Measurements from ENCODE around the gene DNAH1. TPM values are rescaled to one million over a fixed set of nuclear protein-coding genes. Genes with fewer than 3 reads are reported as not detected.

DNAH1 gene
- total RNA-seq, 4 donors from 2014 or later, result 12.0 to 26.1 (median 15.5) TPM

- no peaks in the 10 kb centered on the region for H3K27me3 ChIP-seq
- H3K4me3 ChIP-seq, result peak overlapping the region in 2 of 4 donors; percentile 76 to 79
- DNase-seq (ENCODE audit: low spot score in 2 of 2), result no peak
- H3K9me3 ChIP-seq, result no peaks in the 10 kb centered on the region
- TF ChIP-seq POLR2A (IDR thresholded peaks at IDR 0.05) (no peak), CTCF (IDR thresholded peaks at IDR 0.05) (no peak), EP300 (IDR thresholded peaks at IDR 0.05) (no peak)
- peaks cover 0 to 45% (median 11%) of the 10 kb centered on the region in 3 donors for H3K36me3 ChIP-seq
- H3K4me1 ChIP-seq, result peaks cover 0 to 26% (median 14%) of the 10 kb centered on the region in 4 donors
- peak overlapping the region in 2 of 4 donors; percentile 98 for H3K27ac ChIP-seq
- 91 to 95% methylated on average over 6 of the region's 6 CpGs for whole genome bisulfite sequencing, 2 donors
Measured at GRCh38 chr3:52288674-52289073, 27.4 kb upstream of the DNAH1 start.

- no peak for TF ChIP-seq CTCF (IDR thresholded peaks at IDR 0.05)
- peak in 1 of 2 donors; percentile 24 for TF ChIP-seq EP300 (IDR thresholded peaks at IDR 0.05)
- WGBS, 2 donors, result 29 to 50% methylated on average over 1 of the region's 1 CpG
- Histone ChIP-seq H3K27me3 (no peaks in the 10 kb centered on the region), H3K9me3 (no peaks in the 10 kb centered on the region), H3K27ac (peak overlapping the region in 1 of 4 donors; percentile 98), H3K4me3 (no peak overlapping the region), H3K36me3 (peaks cover 0 to 47% (median 11%) of the 10 kb centered on the region in 3 donors), H3K4me1 (peaks cover 0 to 26% (median 14%) of the 10 kb centered on the region in 4 donors)
- DNase-seq (ENCODE audit: low spot score in 2 of 2), result no peak
Measured at GRCh38 chr3:52289338-52289746, 26.8 kb upstream of the DNAH1 start.

- peaks cover 0 to 48% (median 11%) of the 10 kb centered on the region in 3 donors for H3K36me3 ChIP-seq
- no peak for TF ChIP-seq POLR2A (IDR thresholded peaks at IDR 0.05)
- no peak for TF ChIP-seq CTCF (IDR thresholded peaks at IDR 0.05)
- TF ChIP-seq EP300 (IDR thresholded peaks at IDR 0.05), result no peak
- peak overlapping the region in 1 of 4 donors; percentile 12 for H3K4me3 ChIP-seq
- peaks cover 0 to 26% (median 14%) of the 10 kb centered on the region in 4 donors for H3K4me1 ChIP-seq
- peak overlapping the region in 1 of 4 donors; percentile 98 for H3K27ac ChIP-seq
- no peak for DNase-seq (ENCODE audit: low spot score in 2 of 2)
- H3K9me3 ChIP-seq, result no peaks in the 10 kb centered on the region
- H3K27me3 ChIP-seq, result no peaks in the 10 kb centered on the region
- 78 to 81% methylated on average over 9 to 14 of the region's 15 CpGs for WGBS, 2 donors
Measured at GRCh38 chr3:52289747-52290595, 26.1 kb upstream of the DNAH1 start.

- 83 to 86% methylated on average over 17 to 19 of the region's 23 CpGs for WGBS, 2 donors
- DNase-seq (ENCODE audit: low spot score in 2 of 2), result no peak
- Histone ChIP-seq H3K4me3 (peak overlapping the region in 1 of 4 donors; percentile 12), H3K9me3 (no peaks in the 10 kb centered on the region), H3K27ac (no peak overlapping the region), H3K27me3 (no peaks in the 10 kb centered on the region), H3K36me3 (peaks cover 0 to 54% (median 11%) of the 10 kb centered on the region in 3 donors), H3K4me1 (peaks cover 0 to 26% (median 14%) of the 10 kb centered on the region in 4 donors)
- TF ChIP-seq CTCF (IDR thresholded peaks at IDR 0.05) (no peak), POLR2A (IDR thresholded peaks at IDR 0.05) (no peak), EP300 (IDR thresholded peaks at IDR 0.05) (no peak)
Measured at GRCh38 chr3:52290596-52291507, 25.3 kb upstream of the DNAH1 start.
